ENCODE data around the gene C15orf39. TPM values are rescaled to one million over a fixed set of nuclear protein-coding genes. Genes with fewer than 3 reads are reported as not detected.

C15orf39 gene
- total and polyA plus RNA-seq, 9 of the 15 experiments (the other 6 are each of a cell fraction or from before 2014, with no cell fraction given) = 0.31 to 29.8 (median 4.4) TPM

GRCh38 chr15:75229191-75230015, 27.7 kb downstream of the C15orf39 start:
- CTCF ChIA-PET (ENCODE audit: low intra/inter-chr PET ratio) = no interaction called here
- DNase-seq (ENCODE audit: extremely low read depth in 1 of 4, low spot score in 3 of 4) (no peak), FAIRE-seq (no peak), ATAC-seq (no peak)
- TF ChIP-seq NKRF (IDR thresholded peaks at IDR 0.05; ENCODE audit: borderline replicate concordance) = no peak
- TF ChIP-seq ZNF740 (CRISPR knock-in tag; IDR thresholded peaks at IDR 0.05) = no peak
- TF ChIP-seq ZNF740 (tag; IDR thresholded peaks at IDR 0.05) = no peak
- TF ChIP-seq RERE (CRISPR knock-in tag; IDR thresholded peaks at IDR 0.05; ENCODE audit: borderline replicate concordance) = no peak
- TF ChIP-seq PATZ1 (CRISPR knock-in tag; IDR thresholded peaks at IDR 0.05; ENCODE audit: borderline replicate concordance) = no peak
- H4K20me1 ChIP-seq (replicated peaks; ENCODE audit: control insufficient read depth, insufficient read depth, low read length) = 0 out of 2 replicates have a peak, but pooled peaks cover 5% of the 10 kb centered on the region
- no peak overlapping the region for H2AFZ ChIP-seq (ENCODE audit: low read depth, low read length)
- H3K36me3 ChIP-seq (ENCODE audit: control insufficient read depth, insufficient read depth, low read length) = no peaks in the 10 kb centered on the region
- H3K27ac ChIP-seq (ENCODE audit: extremely low read depth, low read depth, low read length) = no peak overlapping the region
- WGBS (ENCODE audit: insufficient coverage, low coverage, missing lambda C conversion rate) = 4% methylated on average over 16 of the region's 21 CpGs
- H3K4me3 ChIP-seq = no peak overlapping the region
- in situ Hi-C loops (cut with MboI) (loop anchor here (10.0 kb wide), 1 partner anchor 1145 kb away; the partner anchor contains the start of gene GOLGA6A), intact Hi-C loops (cut with micrococcal nuclease) (no loop called here)
- no TSS peak for BruUV-seq (replicated peaks)
- H3K9me3 ChIP-seq (replicated peaks; ENCODE audit: control insufficient read depth, insufficient read depth, low read depth, low read length) = no peaks in the 10 kb centered on the region
- H3K27me3 ChIP-seq (ENCODE audit: control insufficient read depth in 2 of 2, insufficient read depth in 2 of 2, low read length in 2 of 2) = peaks cover 25 to 90% of the 10 kb centered on the region in 2 experiments
- H3K4me2 ChIP-seq (ENCODE audit: insufficient read depth, low read length) = no peak overlapping the region
- H3K79me2 ChIP-seq (ENCODE audit: control insufficient read depth, insufficient read depth, low read length) = no peaks in the 10 kb centered on the region
- POLR2A ChIA-PET = interaction anchor here (1.0 to 1.4 kb wide), 3 partner anchors 9 to 206 kb away, joined by 4 to 6 read pairs (median 4); partner anchors contain the start of gene PPCDC
- H3K4me1 ChIP-seq (replicated peaks in 1 of 2; ENCODE audit: control insufficient read depth in 2 of 2, insufficient read depth in 2 of 2, low read length in 2 of 2) = peaks cover 0 to 15% of the 10 kb centered on the region in 2 experiments; a peak in 2 of 5 replicates
- no peaks in the 10 kb centered on the region for H3K9me1 ChIP-seq (ENCODE audit: control insufficient read depth, insufficient read depth, low read length)
- peak overlapping the region in 1 of 2 experiments; percentile 26; a peak in 2 of 4 replicates for H3K9ac ChIP-seq (ENCODE audit: insufficient read depth in 1 of 2, low read depth in 2 of 2, low read length in 2 of 2)
